Effector memory CD4-positive, alpha-beta T cell (primary cell): ENCODE measurements around the gene ASB5.
"Not testable (repeated sequence)": the region's sequence is repeated elsewhere in the genome, so short reads cannot be mapped to it uniquely, and the experiment has no call there.

Source experiments
- DNase-seq, 3 donors: peaks; one replicate each; pipeline ENCODE4 v3.0.0-alpha.2; 2020
- H3K27ac ChIP-seq: 2 replicates; pipeline ENCODE4 v1.7.0; 2013; ENCODE audit warnings: mild to moderate bottlenecking, low read length, moderate library complexity; ENCODE audit not compliant: insufficient read depth, poor library complexity, severe bottlenecking
- H3K27me3 ChIP-seq: replicated peaks from 2 replicates; pipeline ENCODE4 v1.7.0; 2013; ENCODE audit warnings: mild to moderate bottlenecking, low read length; ENCODE audit not compliant: insufficient read depth, control insufficient read depth, poor library complexity, severe bottlenecking
- H3K36me3 ChIP-seq: 2 replicates; pipeline ENCODE4 v1.7.0; 2013; ENCODE audit warnings: mild to moderate bottlenecking, low read length, moderate library complexity; ENCODE audit not compliant: control insufficient read depth, insufficient read depth
- H3K4me1 ChIP-seq: 2 replicates; pipeline ENCODE4 v1.7.0; 2013; ENCODE audit warnings: low read length, mild to moderate bottlenecking; ENCODE audit not compliant: control insufficient read depth, insufficient read depth, poor library complexity, severe bottlenecking
- H3K4me3 ChIP-seq: 2 replicates; pipeline ENCODE4 v1.7.0; 2013; ENCODE audit warnings: low read length, low read depth, mild to moderate bottlenecking; ENCODE audit not compliant: insufficient read depth, poor library complexity, severe bottlenecking
- H3K9me3 ChIP-seq: 2 replicates; pipeline ENCODE4 v1.7.0; 2013; ENCODE audit warnings: mild to moderate bottlenecking, low read length, moderate library complexity; ENCODE audit not compliant: control insufficient read depth

ASB5 gene

DNA sequence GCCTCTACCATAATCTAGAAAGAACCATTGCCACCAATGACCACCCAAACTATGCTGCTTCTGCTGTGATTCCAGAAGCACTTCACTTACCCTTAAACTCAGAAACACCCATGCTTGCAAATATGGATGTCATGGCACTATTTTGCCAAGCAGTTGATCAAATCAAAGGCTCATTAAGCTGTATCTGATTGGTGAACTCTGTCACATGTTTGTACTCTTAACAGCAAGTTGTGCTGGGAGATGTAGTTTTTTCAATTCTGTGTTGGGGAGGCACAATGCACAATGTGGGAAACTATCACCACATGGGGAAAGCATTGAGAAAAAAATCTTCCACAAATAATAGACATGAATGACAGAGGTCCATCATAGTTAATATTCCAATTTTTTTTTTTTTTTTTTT is 31.5 kb upstream of the ASB5 start:
- Histone ChIP-seq H3K4me3 (no peak overlapping the region), H3K4me1 (no peaks in the 10 kb centered on the region), H3K36me3 (no peaks in the 10 kb centered on the region), H3K27me3 (peaks cover 4% of the 10 kb centered on the region), H3K27ac (no peak overlapping the region), H3K9me3 (no peaks in the 10 kb centered on the region)
- DNase-seq: no peak

GRCh38 chr4:176300036-176300435 is 31.0 kb upstream of the ASB5 start:
- DNase-seq: no peak
- Histone ChIP-seq H3K27me3 (peaks cover 4% of the 10 kb centered on the region), H3K36me3 (no peaks in the 10 kb centered on the region), H3K4me1 (no peaks in the 10 kb centered on the region), H3K9me3 (no peaks in the 10 kb centered on the region), H3K4me3 (no peak overlapping the region), H3K27ac (no peak overlapping the region)

- DNase-seq: no peak
- Histone ChIP-seq H3K4me3 (no peak overlapping the region), H3K27ac (no peak overlapping the region), H3K36me3 (no peaks in the 10 kb centered on the region), H3K27me3 (peaks cover 4% of the 10 kb centered on the region), H3K9me3 (no peaks in the 10 kb centered on the region), H3K4me1 (no peaks in the 10 kb centered on the region)
Observed at GRCh38 chr4:176298664-176299063, 29.6 kb upstream of the ASB5 start.

DNA sequence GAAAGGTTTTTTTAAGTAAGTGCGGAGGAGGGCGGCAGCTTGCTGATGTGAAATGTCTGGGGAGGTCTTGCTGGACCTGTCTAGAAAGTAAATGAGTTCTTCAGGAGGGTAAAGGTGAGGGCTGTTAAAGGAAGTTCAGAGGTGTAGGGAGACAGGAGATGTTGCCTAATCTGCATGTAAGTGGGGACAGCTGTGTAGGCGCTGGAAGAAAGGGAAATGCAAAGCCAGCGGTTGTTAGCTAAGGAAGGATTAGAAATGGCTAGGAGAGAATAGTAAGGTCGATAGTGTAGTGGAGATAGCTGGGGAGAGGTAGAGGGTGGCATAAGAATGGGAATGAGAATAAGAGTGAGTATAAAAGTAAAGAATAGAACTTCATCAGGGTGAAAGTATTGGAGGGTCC is 26.9 kb upstream of the ASB5 start:
- not testable (repeated sequence) for H3K27me3 ChIP-seq, H3K4me3 ChIP-seq, H3K9me3 ChIP-seq, H3K36me3 ChIP-seq, H3K4me1 ChIP-seq, H3K27ac ChIP-seq, DNase-seq

GRCh38 chr4:176293660-176294059 is 24.6 kb upstream of the ASB5 start:
- Histone ChIP-seq H3K4me3 (no peak overlapping the region), H3K9me3 (no peaks in the 10 kb centered on the region), H3K4me1 (no peaks in the 10 kb centered on the region), H3K27me3 (no peaks in the 10 kb centered on the region), H3K27ac (no peak overlapping the region), H3K36me3 (no peaks in the 10 kb centered on the region)
- no peak for DNase-seq

DNA sequence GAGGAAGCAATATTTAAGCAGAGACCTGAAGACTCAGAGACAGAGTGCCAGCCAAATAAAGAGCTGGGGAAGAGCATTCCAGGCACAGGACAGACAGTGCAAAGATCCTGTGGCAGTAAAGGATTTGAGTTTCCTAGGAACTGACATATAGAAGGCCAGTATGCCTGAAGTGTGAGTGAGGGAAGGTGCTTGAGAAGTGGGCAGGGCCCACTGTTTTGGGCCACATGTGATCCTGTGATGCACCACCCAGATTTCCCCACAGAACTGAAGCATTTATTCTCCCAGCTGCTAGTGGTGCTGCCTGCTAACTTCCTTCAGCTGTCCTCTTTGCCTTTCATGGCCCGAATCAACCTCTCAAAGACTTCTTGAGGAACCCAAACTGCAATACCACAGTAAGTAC is 23.9 kb upstream of the ASB5 start:
- Histone ChIP-seq H3K4me1 (no peaks in the 10 kb centered on the region), H3K27ac (no peak overlapping the region), H3K4me3 (no peak overlapping the region), H3K9me3 (no peaks in the 10 kb centered on the region), H3K27me3 (no peaks in the 10 kb centered on the region), H3K36me3 (no peaks in the 10 kb centered on the region)
- DNase-seq: no peak

- no peaks in the 10 kb centered on the region for H3K36me3 ChIP-seq
- H3K9me3 ChIP-seq: no peaks in the 10 kb centered on the region
Observed at GRCh38 chr4:176291748-176292147, 22.7 kb upstream of the ASB5 start.

GRCh38 chr4:176290520-176290919 is 21.5 kb upstream of the ASB5 start:
- H3K4me3 ChIP-seq: no peak overlapping the region
- H3K4me1 ChIP-seq: no peaks in the 10 kb centered on the region
- H3K27ac ChIP-seq: no peak overlapping the region
- DNase-seq: no peak
- H3K9me3 ChIP-seq: no peaks in the 10 kb centered on the region
- H3K36me3 ChIP-seq: no peaks in the 10 kb centered on the region
- H3K27me3 ChIP-seq: no peaks in the 10 kb centered on the region

More at GRCh38 chr4:176291748-176292147, 22.7 kb upstream of the ASB5 start:
- DNase-seq: no peak
- Histone ChIP-seq H3K4me3 (no peak overlapping the region), H3K27me3 (no peaks in the 10 kb centered on the region), H3K27ac (no peak overlapping the region), H3K4me1 (no peaks in the 10 kb centered on the region)

DNA sequence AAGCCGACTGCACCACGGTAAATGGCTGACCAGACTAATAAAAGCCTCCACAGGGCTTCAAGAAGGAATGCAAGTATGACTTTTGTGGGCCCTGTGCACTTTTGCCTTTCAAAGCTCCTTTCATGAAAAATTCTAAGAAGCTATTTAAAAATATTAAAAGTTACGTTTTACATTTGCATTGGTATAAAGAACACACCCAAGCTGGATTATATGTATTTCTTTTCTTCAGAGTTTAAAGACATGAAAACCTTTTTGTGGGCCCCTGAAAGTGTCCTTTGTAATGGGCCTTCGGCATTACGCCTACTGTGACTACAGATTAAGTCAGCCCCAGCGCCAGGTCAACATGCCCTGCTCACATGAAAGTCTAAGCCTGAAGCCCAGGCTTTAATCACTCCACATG is 20.5 kb upstream of the ASB5 start:
- Histone ChIP-seq H3K27ac (no peak overlapping the region), H3K4me1 (no peaks in the 10 kb centered on the region), H3K4me3 (no peak overlapping the region), H3K27me3 (no peaks in the 10 kb centered on the region), H3K36me3 (no peaks in the 10 kb centered on the region), H3K9me3 (no peaks in the 10 kb centered on the region)
- DNase-seq: no peak

DNA sequence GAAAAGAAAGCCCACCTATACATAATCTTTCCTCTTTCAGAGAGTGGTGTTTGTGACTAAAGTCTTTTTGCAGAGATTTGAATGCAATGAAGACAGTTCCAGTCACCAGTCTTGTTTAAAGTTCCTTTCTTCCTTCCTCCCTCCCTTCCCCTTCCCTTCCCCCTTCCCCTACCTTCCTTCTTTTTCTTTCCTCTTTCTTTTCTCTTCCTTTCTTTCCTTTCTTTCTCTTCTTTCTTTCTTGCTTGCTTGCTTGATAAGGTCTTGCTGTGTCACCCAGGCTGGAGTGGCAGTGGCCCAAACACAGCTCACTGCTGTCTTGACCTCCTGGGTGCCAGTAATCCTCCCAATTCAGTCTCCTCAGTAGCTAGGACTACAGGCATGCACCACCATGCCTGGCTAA is 19.0 kb upstream of the ASB5 start:
- no peak overlapping the region for H3K27ac ChIP-seq

GRCh38 chr4:176287546-176287945 is 18.5 kb upstream of the ASB5 start:
- no peak for DNase-seq
- Histone ChIP-seq H3K9me3 (no peaks in the 10 kb centered on the region), H3K27ac (no peak overlapping the region), H3K36me3 (no peaks in the 10 kb centered on the region), H3K27me3 (no peaks in the 10 kb centered on the region), H3K4me1 (no peaks in the 10 kb centered on the region), H3K4me3 (no peak overlapping the region)

More for the DNA sequence above, 19.0 kb upstream of the ASB5 start:
- H3K4me1 ChIP-seq: no peaks in the 10 kb centered on the region
- no peaks in the 10 kb centered on the region for H3K27me3 ChIP-seq
- no peaks in the 10 kb centered on the region for H3K36me3 ChIP-seq
- H3K9me3 ChIP-seq: no peaks in the 10 kb centered on the region
- DNase-seq: no peak
- no peak overlapping the region for H3K4me3 ChIP-seq
